ENCODE measurements around the gene CFAP107. TPM values are rescaled to one million over a fixed set of nuclear protein-coding genes. Genes with fewer than 3 reads are reported as not detected.

The CFAP107 gene
- total RNA-seq, 3 donors from 2014 or later, result not detected

GRCh38 chr1:12714710-12715475 lies 31.1 kb upstream of the CFAP107 start:
- ATAC-seq, result no peak
- DNase-seq, result no peak
- H3K9me3 ChIP-seq, result no peaks in the 10 kb centered on the region
- H3K4me1 ChIP-seq (ENCODE audit: low read depth), result no peaks in the 10 kb centered on the region
- H3K4me3 ChIP-seq, result no peak overlapping the region
- no peak for TF ChIP-seq CTCF (IDR thresholded peaks at IDR 0.05)
- intact Hi-C loops (cut with DNase I, micrococcal nuclease), result no loop called here
- no peaks in the 10 kb centered on the region for H3K36me3 ChIP-seq (ENCODE audit: low read depth)

DNA sequence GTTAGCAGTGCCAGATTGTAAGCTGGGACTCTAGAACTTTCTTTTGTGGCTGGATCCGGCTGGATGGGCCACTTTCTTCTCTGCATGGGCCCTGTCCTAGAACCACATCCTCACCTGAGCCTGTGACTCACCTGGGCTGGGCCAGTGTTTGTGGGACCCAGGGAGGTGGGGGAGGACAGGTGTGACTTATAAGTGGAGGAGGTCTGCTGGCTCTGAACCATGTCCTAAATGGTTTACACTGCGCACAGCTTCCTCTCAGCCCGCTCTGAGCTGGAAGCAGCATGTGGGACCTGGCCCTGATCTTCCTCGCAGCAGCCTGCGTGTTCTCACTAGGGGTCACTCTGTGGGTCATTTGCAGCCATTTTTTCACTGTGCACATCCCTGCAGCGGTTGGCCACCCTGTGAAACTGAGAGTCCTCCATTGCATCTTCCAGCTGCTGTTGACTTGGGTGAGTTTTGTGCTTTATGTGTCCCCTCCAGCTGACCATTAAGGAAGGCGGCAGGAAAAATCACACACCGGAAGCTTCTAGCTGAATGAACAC lies 30.0 kb upstream of the CFAP107 start, which contains the start of gene AADACL3:
Gene AADACL3 (plus strand): TSS at position 215 of the 542 bp plus-strand sequence. CDS start 67 bp downstream, at position 282.
- H3K36me3 ChIP-seq (ENCODE audit: low read depth), result no peaks in the 10 kb centered on the region
- ATAC-seq, result no peak
- no peak for TF ChIP-seq CTCF (IDR thresholded peaks at IDR 0.05)
- H3K9me3 ChIP-seq, result no peaks in the 10 kb centered on the region
- H3K4me3 ChIP-seq, result no peak within 1 kb of the TSS
- H3K4me1 ChIP-seq (ENCODE audit: low read depth), result no peaks in the 10 kb centered on the region
- intact Hi-C loops (cut with DNase I, micrococcal nuclease), result no loop called here
- no peak for DNase-seq

DNA sequence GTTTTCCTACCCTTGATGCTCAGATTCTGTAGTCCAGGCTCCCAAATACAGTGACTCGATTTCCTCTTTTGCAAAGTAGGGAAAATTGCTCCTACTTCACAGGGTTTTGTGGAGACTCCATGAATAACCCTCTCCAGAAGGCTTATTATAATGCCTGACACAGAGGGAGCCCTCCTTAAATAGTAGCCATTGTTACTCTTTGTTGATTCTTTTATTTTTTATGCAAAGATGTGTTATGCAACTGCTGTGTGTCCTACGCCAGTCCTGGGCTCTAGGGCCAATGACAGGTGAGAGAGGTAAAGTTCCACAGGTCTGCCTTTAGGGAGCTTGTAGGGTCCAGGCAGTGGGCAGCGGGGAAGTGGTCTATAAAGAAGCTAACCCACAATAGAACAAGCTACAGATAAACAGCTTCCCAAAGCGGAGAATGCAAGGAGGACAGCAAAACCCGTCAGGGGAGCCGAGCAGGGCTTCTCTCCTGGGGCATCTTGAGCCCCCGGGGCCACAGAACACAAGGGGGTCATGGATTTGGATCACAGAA lies 28.6 kb upstream of the CFAP107 start:
- no peak for ATAC-seq

DNA sequence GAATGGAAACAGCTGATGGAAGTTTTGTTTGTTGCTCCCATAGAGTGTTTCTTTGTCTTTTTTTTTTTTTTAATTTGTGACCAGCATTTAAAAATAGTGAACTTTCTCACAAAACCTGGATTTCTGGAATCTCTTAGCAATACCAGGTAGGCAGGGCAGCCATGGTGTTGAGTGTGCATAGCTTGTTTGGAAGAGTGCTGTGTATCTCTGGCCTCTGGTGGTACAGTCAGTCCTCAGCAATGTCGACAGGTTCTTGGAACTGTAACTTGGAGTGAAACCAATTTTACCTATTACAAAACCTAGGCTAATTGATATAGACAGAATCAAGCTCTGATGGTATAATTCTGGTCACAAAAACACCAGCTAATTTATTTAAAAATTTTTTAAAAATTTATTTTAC lies 23.4 kb upstream of the CFAP107 start:
- intact Hi-C loops (cut with DNase I, micrococcal nuclease), result no loop called here
- TF ChIP-seq CTCF (IDR thresholded peaks at IDR 0.05), result no peak
- ATAC-seq (no peak), DNase-seq (no peak)
- no peaks in the 10 kb centered on the region for H3K9me3 ChIP-seq
- H3K4me3 ChIP-seq, result no peak overlapping the region
- no peaks in the 10 kb centered on the region for H3K36me3 ChIP-seq (ENCODE audit: low read depth)
- H3K4me1 ChIP-seq (ENCODE audit: low read depth), result no peaks in the 10 kb centered on the region

More for the DNA sequence above, 28.6 kb upstream of the CFAP107 start:
- Histone ChIP-seq H3K36me3 (ENCODE audit: low read depth) (no peaks in the 10 kb centered on the region), H3K4me1 (ENCODE audit: low read depth) (no peaks in the 10 kb centered on the region), H3K9me3 (no peaks in the 10 kb centered on the region), H3K4me3 (no peak overlapping the region)
- intact Hi-C loops (cut with DNase I, micrococcal nuclease), result no loop called here
- no peak for TF ChIP-seq CTCF (IDR thresholded peaks at IDR 0.05)
- no peak for DNase-seq

GRCh38 chr1:12728391-12728790 lies 17.6 kb upstream of the CFAP107 start:
- intact Hi-C loops (cut with DNase I, micrococcal nuclease), result no loop called here
- no peaks in the 10 kb centered on the region for H3K36me3 ChIP-seq (ENCODE audit: low read depth)
- TF ChIP-seq CTCF (IDR thresholded peaks at IDR 0.05), result no peak
- DNase-seq, result no peak
- ATAC-seq, result no peak
- H3K4me1 ChIP-seq (ENCODE audit: low read depth), result no peaks in the 10 kb centered on the region
- H3K9me3 ChIP-seq, result peaks cover 10% of the 10 kb centered on the region
- no peak overlapping the region for H3K4me3 ChIP-seq
